ENCODE data around the gene FBH1. TPM values are rescaled to one million over a fixed set of nuclear protein-coding genes. Genes with fewer than 3 reads are reported as not detected.
A peak's percentile ranks its signal among the peaks of the same experiment; 100 is the strongest.

FBH1 gene
- total and polyA plus RNA-seq, 2 donors from 2014 or later, result 70.7 to 76.5 TPM

- H3K9me3 ChIP-seq (ENCODE audit: control insufficient read depth in 2 of 3, insufficient read depth in 1 of 3, low read length in 3 of 3), result no peaks in the 10 kb centered on the region
- DNase-seq (peak in 1 of 5 donors; percentile 10), FAIRE-seq (no peak)
- H3K27me3 ChIP-seq (ENCODE audit: control insufficient read depth, insufficient read depth, low read length), result no peaks in the 10 kb centered on the region
- H3K4me3 ChIP-seq (ENCODE audit: low read length in 3 of 3), result no peak overlapping the region
- no peaks in the 10 kb centered on the region for H3K36me3 ChIP-seq (ENCODE audit: control insufficient read depth in 2 of 3, insufficient read depth in 3 of 3, low read length in 3 of 3)
- no peak overlapping the region for H3K9ac ChIP-seq (ENCODE audit: low read length in 3 of 3)
- no peak for TF ChIP-seq CTCF (IDR thresholded peaks at IDR 0.05; ENCODE audit: borderline replicate concordance, extremely low read depth, insufficient read depth)
- H3K4me1 ChIP-seq (ENCODE audit: control insufficient read depth in 2 of 3, insufficient read depth in 2 of 3, low read depth in 1 of 3, low read length in 3 of 3), result peaks cover 0 to 3% (median 0%) of the 10 kb centered on the region in 3 donors
- no peak overlapping the region for H3K27ac ChIP-seq (ENCODE audit: low read depth in 2 of 2, low read length in 2 of 2)
- intact Hi-C loops (cut with DNase I), result no loop called here
Observed at GRCh38 chr10:5951721-5952407, 61.8 kb downstream of the FBH1 start.

- intact Hi-C loops (cut with DNase I), result no loop called here
- H3K36me3 ChIP-seq (ENCODE audit: control insufficient read depth in 2 of 3, insufficient read depth in 3 of 3, low read length in 3 of 3), result no peaks in the 10 kb centered on the region
- FAIRE-seq (no peak), DNase-seq (peak in 1 of 5 donors; percentile 42)
- H3K9ac ChIP-seq (ENCODE audit: low read length in 3 of 3), result no peak overlapping the region
- no peaks in the 10 kb centered on the region for H3K4me1 ChIP-seq (ENCODE audit: control insufficient read depth in 2 of 3, insufficient read depth in 2 of 3, low read depth in 1 of 3, low read length in 3 of 3)
- no peaks in the 10 kb centered on the region for H3K27me3 ChIP-seq (ENCODE audit: control insufficient read depth, insufficient read depth, low read length)
- H3K4me3 ChIP-seq (ENCODE audit: low read length in 3 of 3), result no peak overlapping the region
- no peak for TF ChIP-seq CTCF (IDR thresholded peaks at IDR 0.05; ENCODE audit: borderline replicate concordance, extremely low read depth, insufficient read depth)
- H3K27ac ChIP-seq (ENCODE audit: low read depth in 2 of 2, low read length in 2 of 2), result no peak overlapping the region
- H3K9me3 ChIP-seq (ENCODE audit: control insufficient read depth in 2 of 3, insufficient read depth in 1 of 3, low read length in 3 of 3), result no peaks in the 10 kb centered on the region
Observed at GRCh38 chr10:5952731-5953385, 62.8 kb downstream of the FBH1 start.

GRCh38 chr10:5953676-5954075 is 63.6 kb downstream of the FBH1 start:
- no peak overlapping the region for H3K4me3 ChIP-seq (ENCODE audit: low read length in 3 of 3)
- no peak for TF ChIP-seq CTCF (IDR thresholded peaks at IDR 0.05; ENCODE audit: borderline replicate concordance, extremely low read depth, insufficient read depth)
- peak in 1 of 5 donors; percentile 29 for DNase-seq
- H3K9me3 ChIP-seq (ENCODE audit: control insufficient read depth in 2 of 3, insufficient read depth in 1 of 3, low read length in 3 of 3), result no peaks in the 10 kb centered on the region
- intact Hi-C loops (cut with DNase I), result no loop called here
- H3K9ac ChIP-seq (ENCODE audit: low read length in 3 of 3), result no peak overlapping the region
- no peak for FAIRE-seq
- H3K27ac ChIP-seq (ENCODE audit: low read depth in 2 of 2, low read length in 2 of 2), result no peak overlapping the region
- H3K27me3 ChIP-seq (ENCODE audit: control insufficient read depth, insufficient read depth, low read length), result no peaks in the 10 kb centered on the region
- no peaks in the 10 kb centered on the region for H3K36me3 ChIP-seq (ENCODE audit: control insufficient read depth in 2 of 3, insufficient read depth in 3 of 3, low read length in 3 of 3)
- no peaks in the 10 kb centered on the region for H3K4me1 ChIP-seq (ENCODE audit: control insufficient read depth in 2 of 3, insufficient read depth in 2 of 3, low read depth in 1 of 3, low read length in 3 of 3)
